Kidney (tissue), 14 donors: ENCODE measurements around the gene PATL1. TPM values are rescaled to one million over a fixed set of nuclear protein-coding genes. Genes with fewer than 3 reads are reported as not detected.

Source experiments
- DNase-seq, 5 donors: peaks; one replicate each; pipeline ENCODE4 v3.0.0-alpha.2; 2013 to 2020
- FAIRE-seq: peaks from 2 replicates; lab custom pipeline; 2012; peaks lifted over from hg19 to GRCh38; lab: Jason Lieb, UNC
- H3K27ac ChIP-seq, 2 donors: one replicate each; pipeline ENCODE4 v1.7.0; 2013; ENCODE audit warnings: low read depth in 2 of 2, low read length in 2 of 2, inconsistent platforms in 1 of 2
- H3K27me3 ChIP-seq: one replicate; pipeline ENCODE4 v1.7.1; 2013; ENCODE audit warnings: low read length, inconsistent platforms; ENCODE audit not compliant: control insufficient read depth, insufficient read depth
- H3K36me3 ChIP-seq, 3 donors: one replicate each; pipeline versions ENCODE4 v1.7.0 to v1.7.1; 2013; ENCODE audit warnings: low read length in 3 of 3, control low read depth in 1 of 3, inconsistent platforms in 1 of 3; ENCODE audit not compliant: insufficient read depth in 3 of 3, control insufficient read depth in 2 of 3
- H3K4me1 ChIP-seq, 3 donors: one replicate each; pipeline versions ENCODE4 v1.7.0 to v1.7.1; 2013; ENCODE audit warnings: low read length in 3 of 3, inconsistent platforms in 1 of 3, low read depth in 1 of 3; ENCODE audit not compliant: control insufficient read depth in 2 of 3, insufficient read depth in 2 of 3
- H3K4me3 ChIP-seq, 3 donors: one replicate each; pipeline versions ENCODE4 v1.7.0 to v1.8.1; 2013; ENCODE audit warnings: low read length in 3 of 3, control low read depth in 1 of 3, inconsistent platforms in 1 of 3
- H3K9ac ChIP-seq, 3 donors: one replicate each; pipeline versions ENCODE4 v1.7.0 to v1.7.1; 2013; ENCODE audit warnings: low read length in 3 of 3, control low read depth in 1 of 3, inconsistent platforms in 1 of 3
- H3K9me3 ChIP-seq, 3 donors: one replicate each; pipeline versions ENCODE4 v1.7.0 to v1.7.1; 2013; ENCODE audit warnings: low read length in 3 of 3, control low read depth in 1 of 3, inconsistent platforms in 1 of 3; ENCODE audit not compliant: control insufficient read depth in 2 of 3, insufficient read depth in 1 of 3
- intact Hi-C: fragments of 100-400 bp; cut with DNase I; formaldehyde crosslinking; loops from one replicate; pipeline ENCODE4 v1.11.1; 2022
- polyA plus RNA-seq: library from polyadenylated mRNA; stranded (reverse); fragments of 350-450 nt; fragmentation: Illumina TruSeq; extraction: RNeasy Lipid Tissue Mini Kit (QIAGEN cat#74804); gene quantifications from one replicate; pipeline ENCODE4 v1.2.3, GENCODE V29; 2014; ENCODE audit warnings: low read depth, low replicate concordance; ENCODE audit not compliant: insufficient read depth
- total RNA-seq: library from RNA; stranded (reverse); fragmentation: NEBNext Ultra II Directional; extraction: Animal tissue kit (Norgen Biotek cat#: 25700); gene quantifications from one replicate; pipeline ENCODE4 v1.2.1, GENCODE V29; 2021
- TF ChIP-seq, protein P1 (sequence below): IDR thresholded peaks from 3 replicates; pipeline ENCODE4 v1.5.1; 2012; ENCODE audit warnings: mild to moderate bottlenecking, moderate library complexity, borderline replicate concordance; ENCODE audit not compliant: insufficient read depth; ENCODE audit errors: extremely low read depth
- donor health status: control.
- donor health status: control.
- donor health status: control.
- donor health status: control.
- donor health status: control.
- donor health status: DM: yes; HTN: yes; CAD: no.
- donor health status: Normal renal cell carcinoma (clear cell type).

The PATL1 gene
- total and polyA plus RNA-seq, 2 donors from 2014 or later, result 12.3 to 35.4 TPM

DNA sequence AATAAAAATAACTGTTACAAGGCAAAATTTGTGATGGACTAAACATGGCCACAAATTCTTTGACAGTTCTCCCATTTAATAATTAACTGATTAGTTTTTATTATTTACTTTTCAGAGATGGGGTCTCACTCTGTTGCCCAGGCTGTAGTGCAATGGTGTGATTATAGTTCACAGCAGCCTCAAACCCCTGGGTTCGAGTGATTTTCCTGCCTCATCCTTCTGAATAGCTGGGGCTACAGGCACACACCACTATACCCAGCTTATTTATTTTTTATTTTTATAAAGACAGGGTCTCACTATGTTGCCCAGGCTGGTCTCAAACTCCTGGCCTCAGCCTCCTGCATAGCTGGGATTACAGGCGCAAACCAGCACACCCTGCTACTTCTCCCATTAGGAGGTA, 4.5 kb upstream of the PATL1 start:
- intact Hi-C loops, result no loop called here
- TF ChIP-seq, protein P1, sequence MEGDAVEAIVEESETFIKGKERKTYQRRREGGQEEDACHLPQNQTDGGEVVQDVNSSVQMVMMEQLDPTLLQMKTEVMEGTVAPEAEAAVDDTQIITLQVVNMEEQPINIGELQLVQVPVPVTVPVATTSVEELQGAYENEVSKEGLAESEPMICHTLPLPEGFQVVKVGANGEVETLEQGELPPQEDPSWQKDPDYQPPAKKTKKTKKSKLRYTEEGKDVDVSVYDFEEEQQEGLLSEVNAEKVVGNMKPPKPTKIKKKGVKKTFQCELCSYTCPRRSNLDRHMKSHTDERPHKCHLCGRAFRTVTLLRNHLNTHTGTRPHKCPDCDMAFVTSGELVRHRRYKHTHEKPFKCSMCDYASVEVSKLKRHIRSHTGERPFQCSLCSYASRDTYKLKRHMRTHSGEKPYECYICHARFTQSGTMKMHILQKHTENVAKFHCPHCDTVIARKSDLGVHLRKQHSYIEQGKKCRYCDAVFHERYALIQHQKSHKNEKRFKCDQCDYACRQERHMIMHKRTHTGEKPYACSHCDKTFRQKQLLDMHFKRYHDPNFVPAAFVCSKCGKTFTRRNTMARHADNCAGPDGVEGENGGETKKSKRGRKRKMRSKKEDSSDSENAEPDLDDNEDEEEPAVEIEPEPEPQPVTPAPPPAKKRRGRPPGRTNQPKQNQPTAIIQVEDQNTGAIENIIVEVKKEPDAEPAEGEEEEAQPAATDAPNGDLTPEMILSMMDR, result no peak
- H3K27me3 ChIP-seq, result no peaks in the 10 kb centered on the region
- DNase-seq (no peak), FAIRE-seq (no peak)
- H3K4me3 ChIP-seq, result no peak overlapping the region
- no peak overlapping the region for H3K9ac ChIP-seq
- no peaks in the 10 kb centered on the region for H3K9me3 ChIP-seq
- H3K27ac ChIP-seq, result no peak overlapping the region
- peaks cover 0 to 3% (median 0%) of the 10 kb centered on the region in 3 donors for H3K4me1 ChIP-seq
- no peaks in the 10 kb centered on the region for H3K36me3 ChIP-seq

DNA sequence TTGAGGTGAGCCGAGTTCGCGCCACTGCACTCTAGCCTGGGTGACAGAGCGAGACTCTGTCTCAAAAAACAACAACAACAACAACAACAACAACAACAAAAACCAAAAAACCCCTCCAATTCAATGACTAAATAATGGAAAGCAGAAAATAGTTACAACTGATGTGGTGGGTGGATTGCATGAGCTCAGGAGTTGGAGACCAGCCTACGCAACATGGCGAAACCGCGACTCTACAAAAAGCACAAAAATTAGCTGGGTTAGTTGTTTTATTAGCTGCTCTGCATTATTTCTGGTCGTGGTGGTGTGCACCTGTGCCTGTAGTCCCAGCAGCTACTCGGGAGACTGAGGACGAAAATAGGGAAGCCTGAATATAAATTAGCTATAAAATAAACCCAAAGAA, 2.6 kb upstream of the PATL1 start:
- FAIRE-seq (no peak), DNase-seq (no peak)
- Histone ChIP-seq H3K36me3 (peaks cover 0 to 3% (median 3%) of the 10 kb centered on the region in 3 donors), H3K9me3 (no peaks in the 10 kb centered on the region), H3K4me3 (no peak overlapping the region), H3K27me3 (no peaks in the 10 kb centered on the region), H3K4me1 (peaks cover 0 to 9% (median 8%) of the 10 kb centered on the region in 3 donors), H3K27ac (no peak overlapping the region), H3K9ac (no peak overlapping the region)
- TF ChIP-seq, protein P1, result no peak
- intact Hi-C loops, result no loop called here

DNA sequence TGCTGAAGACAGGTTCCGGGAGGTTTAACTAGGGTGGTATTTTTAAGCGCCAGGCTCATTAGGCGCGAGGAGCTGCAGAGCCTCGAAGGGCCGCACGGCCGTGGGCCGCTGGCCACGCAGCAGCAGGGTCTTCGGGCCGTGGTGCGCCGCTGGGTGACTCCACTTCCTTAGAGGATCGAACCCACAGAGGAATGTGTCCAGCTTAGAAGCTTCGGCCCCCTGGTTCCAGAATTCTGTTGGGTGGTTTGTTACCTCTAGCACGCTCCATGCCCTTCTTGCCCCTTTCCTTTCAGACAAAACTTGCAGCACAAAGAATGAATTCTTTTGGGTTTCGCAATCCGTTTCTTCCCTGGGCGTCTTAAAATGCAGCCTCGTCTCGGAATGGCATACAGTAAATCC, 773 bp upstream of the PATL1 start:
- peak overlapping the region; percentile 86 to 93 (median 90) for H3K4me3 ChIP-seq
- FAIRE-seq (no peak), DNase-seq (peak in 1 of 5 donors; percentile 85)
- no peaks in the 10 kb centered on the region for H3K9me3 ChIP-seq
- peaks cover 0 to 12% (median 10%) of the 10 kb centered on the region in 3 donors for H3K4me1 ChIP-seq
- H3K36me3 ChIP-seq, result peaks cover 2 to 13% (median 6%) of the 10 kb centered on the region in 3 donors
- H3K27ac ChIP-seq, result peak overlapping the region; percentile 100
- peak overlapping the region; percentile 88 to 93 (median 89) for H3K9ac ChIP-seq
- H3K27me3 ChIP-seq, result no peaks in the 10 kb centered on the region
- TF ChIP-seq, protein P1, result no peak
- intact Hi-C loops, result no loop called here
